ENCODE results near the gene NCOA3.
"Not testable (repeated sequence)": the region's sequence is repeated elsewhere in the genome, so short reads cannot be mapped to it uniquely, and the experiment has no call there.

Gene NCOA3

DNA sequence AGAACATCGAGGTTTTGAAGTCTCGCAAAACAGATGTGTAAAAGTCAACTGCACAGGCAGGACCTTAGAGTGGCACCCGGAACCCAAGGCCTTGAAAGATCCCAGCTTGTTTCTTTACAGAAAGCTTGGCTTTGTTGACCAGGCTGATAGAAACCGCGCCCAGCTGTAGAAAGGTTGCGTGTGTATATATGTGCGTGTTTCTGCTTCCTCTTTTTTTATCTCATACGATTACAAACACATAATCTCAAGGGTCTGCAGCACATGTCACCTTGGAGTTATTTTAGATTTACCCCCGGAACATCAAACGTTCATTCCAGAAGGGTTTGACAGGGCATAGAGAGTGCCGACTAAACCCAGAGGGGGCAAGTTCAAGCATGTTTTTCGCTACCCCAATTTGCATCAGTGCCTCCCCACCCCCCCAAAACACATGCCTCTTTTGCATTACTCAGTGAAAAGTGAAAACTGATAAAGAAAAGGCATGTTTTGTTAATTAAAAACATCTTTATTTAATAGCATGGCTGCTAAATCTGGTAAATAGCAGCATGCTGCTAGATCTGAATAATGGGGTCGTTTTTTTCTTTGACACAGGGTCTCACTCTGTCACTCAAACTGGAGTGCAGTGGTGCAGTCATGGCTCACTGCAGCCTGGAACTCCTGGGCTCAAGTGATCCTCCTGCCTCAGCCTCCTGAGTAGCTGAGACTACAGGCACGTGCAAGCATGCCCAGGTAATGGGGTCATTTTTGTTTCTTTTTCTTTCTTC is 33.2 kb upstream of the NCOA3 start:
- no peak for DNase-seq

DNA sequence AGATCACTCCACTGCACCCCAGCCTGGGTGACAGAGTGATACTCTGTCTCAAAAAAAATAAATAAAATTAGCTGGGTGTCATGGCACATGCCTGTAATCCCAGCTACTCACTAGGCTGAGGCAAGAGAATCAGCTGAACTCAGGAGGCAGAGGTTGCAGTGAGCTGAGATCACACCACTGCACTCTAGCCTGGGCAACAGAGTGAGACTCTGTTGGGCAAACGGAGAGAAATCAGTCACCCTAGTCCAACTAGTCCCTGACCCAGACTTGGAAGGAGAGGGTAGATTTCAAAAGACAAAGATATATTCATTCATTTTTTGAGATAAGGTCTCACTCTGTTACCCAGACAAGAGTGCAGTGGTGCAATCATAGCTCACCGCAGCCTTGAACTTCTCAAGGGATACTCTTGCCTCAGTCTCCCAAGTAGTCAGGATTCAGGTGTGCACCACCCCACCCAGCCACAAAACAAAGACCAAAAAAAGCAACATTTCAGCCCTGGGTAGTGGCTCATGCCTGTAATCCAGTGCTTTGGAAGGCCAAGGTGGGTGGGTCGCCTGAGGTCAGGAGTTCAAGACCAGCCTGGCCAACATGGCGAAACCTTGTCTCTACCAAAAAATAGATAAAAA is 26.2 kb upstream of the NCOA3 start:
- DNase-seq: no peak

DNA sequence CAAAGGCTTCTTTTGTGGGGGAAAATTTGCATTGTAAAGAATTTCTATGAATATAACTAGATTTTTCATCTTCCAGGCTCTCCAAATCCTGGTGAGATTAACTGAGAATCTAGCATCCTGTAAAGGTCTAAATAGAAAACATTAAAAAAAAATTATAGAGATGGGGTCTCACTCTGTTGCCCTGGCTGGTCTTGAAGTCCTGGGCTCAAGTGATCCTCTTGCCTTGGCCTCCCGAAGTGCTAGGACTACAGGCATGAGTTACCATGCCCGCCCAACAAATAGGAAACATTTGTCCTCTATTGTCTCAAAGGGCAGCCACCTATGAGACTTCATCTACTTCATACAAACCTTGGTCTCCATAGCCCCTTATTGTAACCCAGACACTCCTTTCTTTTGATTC is 25.2 kb upstream of the NCOA3 start:
- DNase-seq: no peak

DNA sequence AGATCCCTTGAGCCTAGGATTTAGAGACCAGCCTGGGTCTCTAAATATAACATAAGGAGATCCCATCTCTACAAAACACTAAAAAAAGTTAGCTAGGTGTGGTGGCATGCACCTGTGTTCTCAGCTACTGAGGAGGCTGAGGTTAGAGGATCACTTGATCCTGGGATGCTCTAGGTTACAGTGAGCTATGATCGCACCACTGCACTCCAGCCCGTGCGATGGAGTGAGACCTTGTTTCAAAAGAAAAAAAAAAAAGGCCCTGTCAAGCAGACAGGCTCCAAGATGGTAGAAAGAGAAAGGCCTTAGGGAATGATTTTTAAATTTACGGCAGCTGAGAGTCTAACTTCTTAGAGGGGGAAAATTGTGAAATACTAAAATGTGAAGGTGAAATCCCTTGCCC is 22.6 kb upstream of the NCOA3 start:
- no peak for DNase-seq

DNA sequence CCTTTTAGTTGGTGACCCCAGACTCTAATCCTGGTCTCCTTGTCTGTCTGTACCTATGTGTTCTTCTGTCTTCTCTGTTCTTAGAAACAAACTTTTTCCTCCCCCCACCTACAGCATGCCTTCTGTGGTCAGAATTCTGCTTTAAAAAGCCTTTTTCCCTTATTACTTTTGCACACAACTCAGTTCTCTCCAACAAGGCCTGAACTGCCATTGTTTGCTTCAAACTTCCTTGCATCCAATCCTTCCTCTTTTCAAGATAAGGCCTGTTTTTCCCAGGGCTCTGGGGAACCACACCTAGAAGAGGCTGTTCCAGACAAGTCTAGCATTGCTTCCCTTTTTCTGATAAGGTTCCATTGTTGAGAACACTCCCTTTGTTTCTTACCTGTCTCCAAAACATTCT is 22.2 kb upstream of the NCOA3 start:
- no peak for DNase-seq

DNA sequence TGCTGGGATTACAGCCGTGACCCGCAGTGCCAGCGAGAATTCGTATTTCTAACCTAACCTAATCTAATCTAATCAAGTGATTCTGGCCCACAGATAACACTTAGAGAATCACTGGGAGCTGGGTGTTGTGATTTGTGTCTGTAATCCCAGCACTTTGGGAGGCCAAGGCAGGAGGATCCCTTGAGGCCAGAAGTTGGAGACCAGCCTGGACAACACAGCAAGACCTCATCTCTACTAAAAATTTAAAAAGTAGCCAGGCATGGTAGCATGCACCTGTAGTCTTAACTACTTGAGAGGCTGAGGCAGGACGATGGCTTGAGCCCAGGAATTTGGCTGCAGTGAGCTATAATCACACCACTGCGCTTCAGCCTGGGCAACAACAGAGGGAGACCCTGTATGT is 21.4 kb upstream of the NCOA3 start:
- DNase-seq: no peak

DNA sequence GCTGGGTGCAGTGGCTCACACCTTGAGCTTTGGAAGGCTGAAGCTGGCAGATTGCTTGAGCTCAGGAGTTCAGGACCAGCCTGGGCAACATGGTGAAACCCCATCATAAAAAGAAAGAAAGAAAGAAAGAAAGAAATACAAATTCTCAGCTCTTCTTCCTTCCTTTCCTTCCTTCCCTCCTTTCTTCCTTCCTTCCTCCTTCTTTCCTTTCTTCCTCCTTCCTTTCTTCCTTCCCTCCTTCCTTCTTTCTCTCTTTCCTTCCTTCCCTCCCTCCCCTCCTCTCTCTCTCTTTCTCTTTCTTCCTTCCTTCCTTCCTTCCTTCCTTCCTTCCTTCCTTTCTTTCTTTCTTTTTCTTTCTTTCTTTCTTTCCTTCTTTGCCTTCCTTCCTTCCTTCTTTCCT is 21.0 kb upstream of the NCOA3 start:
- no peak for DNase-seq

DNA sequence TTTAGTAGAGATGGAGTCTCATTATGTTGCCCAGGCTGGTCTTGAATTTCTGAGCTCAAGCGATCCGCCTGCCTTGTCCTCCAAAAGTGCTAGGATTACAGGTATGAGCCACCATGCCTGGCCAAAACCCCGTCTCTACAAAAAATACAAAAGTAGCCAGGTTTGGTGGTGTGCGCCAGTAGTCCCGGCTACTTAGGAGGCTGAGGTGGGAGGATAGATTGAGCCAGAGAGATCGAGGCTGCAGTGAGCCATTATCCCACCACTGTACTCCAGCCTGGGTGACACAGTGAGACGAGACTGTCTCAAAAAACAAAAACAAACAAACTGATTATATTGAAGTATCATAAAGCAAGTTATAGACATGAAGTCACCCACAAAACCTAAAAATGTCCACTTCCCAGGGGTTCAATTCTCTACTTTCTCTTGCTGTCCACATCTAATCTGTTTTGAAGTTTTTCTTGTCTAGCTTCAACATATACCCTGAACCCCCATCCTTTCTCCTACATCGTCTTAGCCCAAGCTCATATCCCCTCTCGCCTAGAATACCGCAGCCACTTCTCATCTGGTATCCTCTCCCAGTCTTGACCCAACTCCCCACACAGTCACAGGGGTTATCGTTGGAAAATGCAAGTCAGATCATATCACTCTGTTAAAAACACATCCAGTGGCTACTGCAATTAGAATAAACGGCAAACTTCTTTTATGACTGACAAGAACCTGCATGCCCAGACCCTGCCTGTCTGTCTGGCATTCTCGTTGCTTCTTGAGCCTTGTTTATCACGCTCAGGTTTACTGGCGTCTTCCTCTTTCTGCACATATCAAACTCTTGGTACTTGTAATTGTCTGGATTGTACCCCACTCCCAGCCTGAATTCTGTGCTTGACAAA is 20.1 kb upstream of the NCOA3 start:
- DNase-seq: no peak

DNA sequence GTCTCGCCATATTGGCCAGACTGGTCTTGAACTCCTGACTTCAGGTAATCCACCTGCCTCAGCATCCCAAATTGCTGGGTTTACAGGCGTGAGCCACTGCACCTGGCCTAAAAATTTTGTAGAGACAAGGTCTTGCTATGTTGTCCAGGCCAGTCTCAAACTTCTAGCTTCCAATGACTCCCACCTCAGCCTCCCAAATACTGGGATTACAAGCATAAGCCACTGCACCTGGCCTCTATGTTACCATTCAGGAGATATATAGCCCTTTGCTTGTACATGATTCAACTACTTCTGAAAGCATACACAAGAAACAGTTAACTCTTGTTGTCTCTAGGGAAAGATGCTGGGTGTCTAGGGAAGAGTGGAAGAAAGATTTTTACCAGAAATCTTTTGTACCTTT is 19.0 kb upstream of the NCOA3 start:
- DNase-seq: no peak

DNA sequence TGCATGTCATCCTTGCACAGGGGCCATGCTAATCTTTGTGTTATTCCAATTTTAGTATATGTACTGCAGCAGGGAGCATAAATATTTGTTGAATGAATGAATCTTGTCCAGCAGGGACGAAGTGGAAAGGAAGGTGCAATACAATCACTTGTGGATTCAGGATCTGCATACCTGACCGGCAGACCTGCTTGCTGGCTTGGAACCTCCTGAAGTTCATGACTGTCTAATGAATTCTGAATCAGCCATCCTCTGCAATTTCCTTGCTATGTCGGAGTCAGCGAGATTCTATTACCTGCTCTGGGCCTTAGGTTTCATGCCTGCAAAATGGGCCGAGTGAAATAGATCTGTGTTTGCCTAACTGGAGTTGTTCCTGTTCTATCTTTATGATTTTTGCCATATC is 17.4 kb upstream of the NCOA3 start:
- no peak for DNase-seq

DNA sequence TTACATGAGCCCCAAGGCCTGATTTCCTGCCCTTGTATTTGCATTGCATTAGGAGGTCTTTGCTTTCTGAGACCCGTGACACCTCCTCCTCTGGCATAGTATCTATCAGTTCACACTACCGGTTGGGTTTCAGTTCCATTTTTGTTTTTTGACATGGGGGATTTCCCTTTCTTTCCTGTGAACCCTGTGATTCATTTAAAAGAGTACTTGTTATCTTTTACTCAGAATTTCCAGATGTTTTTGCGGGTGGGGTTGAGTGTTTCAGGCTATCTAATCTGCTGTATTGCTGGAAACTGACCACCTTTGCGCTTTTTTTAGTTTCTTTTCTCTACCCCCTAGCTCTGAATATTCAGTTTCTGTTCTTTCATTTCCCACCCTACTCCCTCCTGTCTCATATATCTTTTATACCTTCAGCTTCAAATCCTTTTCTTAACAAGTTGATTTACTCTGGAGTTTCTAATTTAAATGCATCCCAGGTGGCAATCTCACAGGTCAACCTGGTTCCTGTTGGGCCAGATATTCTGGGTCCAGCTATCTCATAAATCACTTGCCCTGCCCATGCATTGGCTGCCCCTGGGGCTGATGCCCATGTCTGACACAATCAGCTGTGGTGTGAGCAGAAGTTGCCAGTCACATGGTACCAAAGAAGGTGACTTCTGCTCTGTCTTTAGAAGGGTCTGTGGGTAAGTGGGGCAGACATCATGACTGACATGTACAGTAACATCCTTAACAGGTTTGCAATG is 14.3 kb upstream of the NCOA3 start:
- DNase-seq: peak in 2 of 51 donors; percentile 3 to 4

DNA sequence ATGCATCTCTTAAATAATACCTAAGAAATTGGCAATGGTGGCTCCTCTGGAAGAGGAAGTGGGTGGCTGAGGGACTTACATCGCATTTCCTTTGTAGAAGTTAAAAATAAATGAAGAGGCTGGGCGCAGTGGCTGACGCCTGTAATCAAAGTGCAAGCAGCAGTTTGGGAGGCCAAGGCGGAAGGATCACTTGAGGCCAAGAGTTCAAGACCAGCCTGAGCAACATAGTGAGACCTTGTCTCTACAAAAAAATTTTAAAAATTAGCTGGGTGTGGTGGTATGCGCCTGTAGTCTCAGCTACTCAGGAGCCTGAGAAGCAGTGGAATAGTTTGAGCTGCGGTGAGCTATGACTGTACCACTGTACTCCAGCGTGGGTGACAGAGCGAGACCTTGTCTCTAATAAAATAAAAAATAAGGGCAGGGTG is 12.2 kb upstream of the NCOA3 start:
- peak in 1 of 51 donors; percentile 6 for DNase-seq

DNA sequence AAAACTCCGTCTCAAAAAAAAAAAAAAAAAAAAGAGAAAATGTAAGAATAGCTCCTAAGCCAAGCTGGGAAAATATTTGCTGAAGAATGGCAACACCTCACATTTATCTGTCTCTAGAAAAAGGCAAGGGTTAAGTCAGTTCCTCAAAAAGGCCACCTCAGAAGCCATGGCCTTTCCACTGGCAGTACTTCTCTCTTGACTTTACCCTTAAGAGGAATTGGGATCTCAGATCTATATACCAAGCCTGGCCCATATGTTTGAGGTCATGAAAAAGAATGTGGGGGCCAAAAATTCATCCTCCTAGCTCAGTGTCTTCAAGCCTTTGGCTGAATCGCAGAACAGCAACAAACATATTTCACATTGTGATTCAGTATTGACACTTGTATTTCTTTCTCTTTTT is 10.9 kb upstream of the NCOA3 start:
- no peak for DNase-seq

DNA sequence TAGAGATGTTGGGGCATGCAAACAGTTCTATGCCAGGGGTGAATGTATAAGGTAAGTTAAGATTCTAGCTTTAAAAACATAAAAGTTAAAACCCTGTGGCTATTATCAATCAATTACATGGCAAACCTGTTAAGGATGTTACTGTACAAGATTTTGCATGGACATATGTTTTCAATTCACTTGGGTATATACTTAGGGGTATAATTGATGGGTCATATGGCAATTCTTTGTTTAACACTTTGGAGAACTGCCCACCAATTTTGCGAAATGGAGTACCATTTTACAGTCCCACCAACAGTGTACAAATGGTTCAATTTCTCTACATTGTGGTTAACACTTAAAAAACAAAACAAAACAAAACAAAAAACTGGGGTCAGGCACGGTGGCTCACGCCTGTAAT is 9.4 kb upstream of the NCOA3 start:
- DNase-seq: no peak

DNA sequence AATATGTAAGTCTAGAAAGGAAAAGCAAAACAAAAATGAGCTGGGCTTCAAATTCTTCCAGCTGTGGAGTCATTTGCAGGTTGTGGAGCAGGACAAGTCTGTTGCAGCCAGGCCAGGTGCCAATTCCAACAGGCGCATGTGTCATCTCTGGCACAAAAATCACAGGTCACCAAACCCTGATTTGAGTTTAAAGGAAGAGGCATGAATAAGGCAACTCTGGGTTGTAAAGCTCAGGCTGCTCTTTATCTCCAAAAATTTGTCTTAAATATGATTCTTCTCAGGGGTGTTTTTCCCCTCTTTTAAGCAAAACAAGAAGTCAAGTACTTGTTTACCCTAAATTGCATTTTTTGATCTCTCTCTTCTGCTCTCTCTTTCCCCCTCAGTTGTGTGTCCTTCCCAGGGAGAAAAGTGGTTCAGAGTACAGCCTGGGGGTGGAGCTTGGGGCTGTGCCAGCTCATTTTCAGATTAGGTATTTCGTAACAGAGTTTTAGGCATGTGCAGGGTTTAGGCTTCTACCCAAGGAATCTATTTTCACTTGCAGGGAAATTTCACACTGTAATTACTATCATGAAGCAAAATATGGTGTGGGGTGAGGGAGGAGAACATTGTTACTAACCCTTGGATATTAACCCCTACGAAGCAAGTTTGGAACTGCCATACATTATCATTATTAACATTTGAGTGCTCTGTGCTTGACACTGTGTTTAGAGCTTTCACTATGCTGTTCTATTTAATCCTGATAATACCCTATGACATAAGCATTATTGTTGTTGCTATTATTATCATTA is 8.3 kb upstream of the NCOA3 start:
- peak in 6 of 51 donors; percentile 1 to 31 (median 7) for DNase-seq

DNA sequence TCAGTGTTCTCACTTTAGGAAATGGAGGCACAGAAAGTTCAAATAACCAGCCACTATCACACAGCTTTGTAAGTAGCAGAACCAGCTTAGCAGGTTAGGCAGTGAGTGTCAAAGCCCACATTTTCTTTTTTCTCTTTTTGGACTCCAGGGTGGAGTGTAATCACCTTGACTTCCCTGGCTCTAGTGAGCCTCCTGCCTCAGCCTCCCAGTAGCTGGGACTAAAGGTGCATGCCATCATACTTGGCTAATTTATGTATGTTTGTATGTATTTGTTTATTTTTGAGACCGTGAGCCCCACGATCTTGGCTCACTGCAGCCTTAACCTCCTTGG is 7.8 kb upstream of the NCOA3 start:
- no peak for DNase-seq

DNA sequence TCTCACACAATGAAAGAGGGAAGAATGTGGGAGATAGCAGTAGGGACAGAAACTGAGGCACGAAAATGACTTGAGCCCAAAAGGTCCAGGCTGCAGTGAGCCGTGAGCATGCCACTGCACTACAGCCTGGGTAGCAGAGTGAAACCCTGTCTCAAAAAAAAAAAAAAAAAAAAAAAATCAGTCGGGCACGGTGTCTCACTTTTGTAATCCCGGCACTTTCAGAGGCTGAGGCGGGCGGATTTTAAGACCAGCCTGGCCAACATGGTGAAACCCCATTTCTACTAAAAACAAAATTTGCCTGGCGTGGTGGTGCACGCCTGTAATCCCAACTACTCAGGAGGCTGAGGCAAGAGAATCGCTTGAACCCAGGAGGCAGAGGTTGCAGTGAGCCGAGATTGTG is 7.1 kb upstream of the NCOA3 start:
- not testable (repeated sequence) for DNase-seq

DNA sequence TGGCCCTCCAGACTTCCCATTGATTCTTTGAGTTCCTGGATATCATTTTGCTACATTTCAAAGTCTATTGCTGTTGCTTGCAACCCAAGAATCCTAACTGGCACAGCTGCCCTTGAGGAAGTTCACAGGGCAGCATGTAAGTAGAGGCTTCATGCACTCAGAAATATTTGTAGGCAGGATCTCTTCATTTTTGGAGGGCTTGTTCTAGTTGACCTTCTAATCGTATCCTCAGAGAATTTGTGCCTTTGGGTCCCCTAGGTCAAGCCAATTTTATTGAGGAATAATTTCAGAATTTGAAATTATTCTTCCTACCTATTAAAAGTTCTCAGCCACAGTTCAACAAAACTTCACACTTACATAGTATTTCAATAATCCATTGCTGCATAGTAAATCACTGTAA is 5.6 kb upstream of the NCOA3 start:
- DNase-seq: no peak

DNA sequence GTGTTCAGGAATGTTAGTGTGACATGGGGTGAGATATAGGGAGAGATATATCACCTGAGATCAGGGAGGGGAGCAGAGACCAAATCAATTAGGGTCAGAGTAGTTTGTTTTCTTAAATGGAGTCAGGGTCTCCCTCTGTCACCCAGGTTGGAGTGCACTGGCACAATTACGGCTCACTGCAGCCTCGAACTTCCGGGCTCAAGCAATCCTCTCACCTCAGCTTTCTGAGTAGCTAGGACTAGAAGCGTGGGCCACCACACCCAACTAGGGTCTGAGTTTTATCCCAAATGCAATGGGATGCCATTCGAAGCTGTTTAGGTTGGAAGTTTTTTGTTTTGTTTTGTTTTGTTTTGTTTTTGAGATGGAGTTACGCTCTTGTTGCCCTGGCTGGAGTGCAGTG is 3.1 kb upstream of the NCOA3 start:
- DNase-seq: no peak

DNA sequence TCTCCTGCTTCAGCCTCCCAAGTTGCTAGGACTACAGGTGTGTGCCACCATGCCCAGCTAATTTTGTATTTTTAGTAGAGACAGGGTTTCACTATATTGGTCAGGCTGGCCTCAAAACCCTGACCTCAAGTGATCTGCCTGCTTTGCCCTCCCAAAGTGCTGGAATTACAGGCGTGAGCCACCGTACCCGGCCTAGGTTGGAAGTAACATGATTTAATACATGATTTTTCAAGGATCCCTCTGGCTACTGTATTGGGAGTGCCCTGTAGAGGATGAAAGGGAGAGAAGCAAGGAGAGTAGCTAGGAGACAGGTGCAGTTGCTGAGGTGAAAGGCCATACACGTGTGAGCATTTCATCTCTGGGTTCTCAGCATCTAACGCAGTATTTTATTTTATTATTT is 2.6 kb upstream of the NCOA3 start:
- no peak for DNase-seq

DNA sequence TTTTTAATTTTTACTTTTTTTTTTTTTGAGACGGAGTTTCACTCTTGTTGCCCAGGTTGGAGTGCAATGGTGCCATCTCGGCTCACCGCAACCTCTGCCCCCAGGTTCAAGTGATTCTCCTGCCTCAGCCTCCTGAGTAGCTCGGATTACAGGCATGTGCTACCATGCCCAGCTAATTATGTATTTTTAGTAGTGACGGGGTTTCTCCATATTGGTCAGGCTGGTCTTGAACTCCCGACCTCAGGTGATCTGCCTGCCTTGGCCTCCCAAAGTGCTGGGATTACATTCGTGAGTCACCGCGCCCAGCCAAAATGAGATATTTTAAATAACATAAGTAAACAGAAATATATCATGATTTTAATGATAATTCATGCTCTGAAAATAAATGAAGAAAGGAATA is 1.6 kb upstream of the NCOA3 start:
- not testable (repeated sequence) for DNase-seq
